ENCODE results near the gene SORCS1.

The SORCS1 gene

GRCh38 chr10:106919871-106920282 is 244.6 kb downstream of the SORCS1 start:
- no peaks in the 10 kb centered on the region for H3K79me2 ChIP-seq (ENCODE audit: insufficient read depth, low read length)
- no peaks in the 10 kb centered on the region for H3K9me3 ChIP-seq (ENCODE audit: low read length)
- H3K36me3 ChIP-seq (ENCODE audit: insufficient read depth, low read length): no peaks in the 10 kb centered on the region
- H4K20me1 ChIP-seq (ENCODE audit: insufficient read depth, low read length): no peaks in the 10 kb centered on the region
- H3K4me2 ChIP-seq (ENCODE audit: low read length): no peak overlapping the region
- no peak overlapping the region for H3K27ac ChIP-seq (ENCODE audit: low read depth, low read length, poor library complexity, severe bottlenecking)
- H2AFZ ChIP-seq (ENCODE audit: low read length): no peak overlapping the region
- H3K27me3 ChIP-seq (ENCODE audit: insufficient read depth, low read length): no peaks in the 10 kb centered on the region
- H3K4me1 ChIP-seq (ENCODE audit: insufficient read depth, low read length, severe bottlenecking): no peaks in the 10 kb centered on the region
- TF ChIP-seq EZH2 (IDR thresholded peaks at IDR 0.05; ENCODE audit: borderline replicate concordance, low read length): no peak
- no peak for TF ChIP-seq CTCF (IDR thresholded peaks at IDR 0.05; ENCODE audit: low read length)
- H3K9ac ChIP-seq (ENCODE audit: low read length): no peak overlapping the region
- no peak overlapping the region for H3K4me3 ChIP-seq (ENCODE audit: low read depth, low read length, poor library complexity, severe bottlenecking)
- H3F3A ChIP-seq (ENCODE audit: insufficient read depth, low read length): no peaks in the 10 kb centered on the region
- H3K9me2 ChIP-seq (ENCODE audit: low read depth, low read length): no peaks in the 10 kb centered on the region

- no peaks in the 10 kb centered on the region for H3K9me2 ChIP-seq (ENCODE audit: low read depth, low read length)
- TF ChIP-seq CTCF (IDR thresholded peaks at IDR 0.05; ENCODE audit: low read length) (no peak), EZH2 (IDR thresholded peaks at IDR 0.05; ENCODE audit: borderline replicate concordance, low read length) (no peak)
- H3K9ac ChIP-seq (ENCODE audit: low read length): no peak overlapping the region
- H2AFZ ChIP-seq (ENCODE audit: low read length): no peak overlapping the region
- H3F3A ChIP-seq (ENCODE audit: insufficient read depth, low read length): no peaks in the 10 kb centered on the region
- H3K79me2 ChIP-seq (ENCODE audit: insufficient read depth, low read length): no peaks in the 10 kb centered on the region
- no peak overlapping the region for H3K27ac ChIP-seq (ENCODE audit: low read depth, low read length, poor library complexity, severe bottlenecking)
- no peak overlapping the region for H3K4me2 ChIP-seq (ENCODE audit: low read length)
- H3K4me3 ChIP-seq (ENCODE audit: low read depth, low read length, poor library complexity, severe bottlenecking): no peak overlapping the region
- H3K4me1 ChIP-seq (ENCODE audit: insufficient read depth, low read length, severe bottlenecking): no peaks in the 10 kb centered on the region
- no peaks in the 10 kb centered on the region for H4K20me1 ChIP-seq (ENCODE audit: insufficient read depth, low read length)
- no peaks in the 10 kb centered on the region for H3K36me3 ChIP-seq (ENCODE audit: insufficient read depth, low read length)
- no peaks in the 10 kb centered on the region for H3K9me3 ChIP-seq (ENCODE audit: low read length)
- no peaks in the 10 kb centered on the region for H3K27me3 ChIP-seq (ENCODE audit: insufficient read depth, low read length)
These were observed 247.0 kb downstream of the SORCS1 start for GRCh38 chr10:106917452-106918055.

- no peaks in the 10 kb centered on the region for H3K9me2 ChIP-seq (ENCODE audit: low read depth, low read length)
- no peak for TF ChIP-seq CTCF (IDR thresholded peaks at IDR 0.05; ENCODE audit: low read length)
- no peak for TF ChIP-seq EZH2 (IDR thresholded peaks at IDR 0.05; ENCODE audit: borderline replicate concordance, low read length)
- no peak overlapping the region for H3K9ac ChIP-seq (ENCODE audit: low read length)
- no peaks in the 10 kb centered on the region for H4K20me1 ChIP-seq (ENCODE audit: insufficient read depth, low read length)
- no peaks in the 10 kb centered on the region for H3K36me3 ChIP-seq (ENCODE audit: insufficient read depth, low read length)
- H3F3A ChIP-seq (ENCODE audit: insufficient read depth, low read length): no peaks in the 10 kb centered on the region
- no peaks in the 10 kb centered on the region for H3K27me3 ChIP-seq (ENCODE audit: insufficient read depth, low read length)
- no peaks in the 10 kb centered on the region for H3K9me3 ChIP-seq (ENCODE audit: low read length)
- no peak overlapping the region for H3K4me2 ChIP-seq (ENCODE audit: low read length)
- H3K4me3 ChIP-seq (ENCODE audit: low read depth, low read length, poor library complexity, severe bottlenecking): no peak overlapping the region
- H3K4me1 ChIP-seq (ENCODE audit: insufficient read depth, low read length, severe bottlenecking): no peaks in the 10 kb centered on the region
- H2AFZ ChIP-seq (ENCODE audit: low read length): no peak overlapping the region
- no peak overlapping the region for H3K27ac ChIP-seq (ENCODE audit: low read depth, low read length, poor library complexity, severe bottlenecking)
- H3K79me2 ChIP-seq (ENCODE audit: insufficient read depth, low read length): no peaks in the 10 kb centered on the region
These were observed 250.5 kb downstream of the SORCS1 start for GRCh38 chr10:106914016-106914415.
